Adrenal gland (tissue), 5 donors: ENCODE results near the gene KLF13.

Experiments used
- CTCF ChIP-seq, 6 experiments: fragments of 450-650 bp in 4 of 6; fragments of 200-600 bp in 2 of 6; sonication (generic) in 1 of 6; IDR thresholded peaks; 1 replicate in 5 of 6; 2 replicates in 1 of 6; pipeline versions ENCODE4 v1.5.1 to v1.8.0; 2016 to 2021; ENCODE audit warnings: antibody characterized with exemption in 6 of 6, mild to moderate bottlenecking in 2 of 6, moderate library complexity in 1 of 6
- POLR2A ChIP-seq, 2 donors: fragments of 450-650 bp; IDR thresholded peaks; one replicate each; pipeline ENCODE4 v1.6.1; 2017; ENCODE audit warnings: antibody characterized with exemption in 2 of 2, mild to moderate bottlenecking in 2 of 2, moderate library complexity in 1 of 2
- donor health status: DM: no; HTN: no; CAD: no.

GRCh38 chr15:31305796-31306425 is 20.7 kb upstream of the KLF13 start:
- TF ChIP-seq POLR2A (IDR thresholded peaks at IDR 0.05) = no peak
- TF ChIP-seq CTCF (IDR thresholded peaks at IDR 0.05) = no peak
